Body of pancreas (tissue), 4 donors: ENCODE results near the gene STK40. TPM values are rescaled to one million over a fixed set of nuclear protein-coding genes. Genes with fewer than 3 reads are reported as not detected.

Experiments
- ATAC-seq: fragments of 150-250 bp; one replicate; pipeline ENCODE4 v1.9.1; 2016
- DNase-seq, 4 donors: peaks; one replicate each; pipeline ENCODE4 v3.0.0-alpha.2; 2019
- H3K27ac ChIP-seq, 4 donors: fragments of 200-600 bp; sonication (generic); 1 replicate in 3 of 4; 2 replicates in 1 of 4; pipeline versions ENCODE4 v1.5.1 to v1.6.1; 2016 to 2019; ENCODE audit warnings: mild to moderate bottlenecking in 1 of 4, mixed read lengths in 1 of 4, moderate library complexity in 1 of 4
- H3K27me3 ChIP-seq, 2 donors: fragments of 200-600 bp; sonication (generic); one replicate each; pipeline ENCODE4 v1.6.0; 2016; ENCODE audit warnings: mild to moderate bottlenecking in 1 of 2
- H3K36me3 ChIP-seq, 2 donors: fragments of 200-600 bp; sonication (generic); replicated peaks in 1 of 2; 2 replicates each; pipeline ENCODE4 v1.5.1; 2016; ENCODE audit warnings: low read depth in 2 of 2; ENCODE audit not compliant: insufficient read depth in 1 of 2
- H3K4me1 ChIP-seq: fragments of 200-600 bp; sonication (generic); one replicate; pipeline ENCODE4 v1.6.0; 2016
- H3K4me3 ChIP-seq, 2 donors: fragments of 200-600 bp; sonication (generic); 1 replicate in 1 of 2; 2 replicates in 1 of 2; pipeline ENCODE4 v1.5.1; 2016 to 2019
- H3K9me3 ChIP-seq, 3 donors: fragments of 200-600 bp; sonication (generic); 1 replicate in 2 of 3; 2 replicates in 1 of 3; pipeline ENCODE4 v1.5.1; 2016
- CTCF ChIP-seq, 7 experiments: fragments of 450-650 bp in 4 of 7; fragments of 200-600 bp in 3 of 7; sonication (generic) in 3 of 7; IDR thresholded peaks; one replicate each; pipeline ENCODE4 v1.5.1; 2016 to 2019; ENCODE audit warnings: antibody characterized with exemption in 7 of 7
- POLR2A ChIP-seq, 3 donors: fragments of 450-650 bp; IDR thresholded peaks; one replicate each; pipeline ENCODE4 v1.6.1; 2016; ENCODE audit warnings: antibody characterized with exemption in 3 of 3, mild to moderate bottlenecking in 2 of 3
- WGBS, 2 donors: methylation state at CpG; one replicate each; pipeline ENCODE4 v1.1.5; 2017; 5-methylcytosine and 5-hydroxymethylcytosine counted together
- intact Hi-C: fragments of 100-400 bp; cut with DNase I; formaldehyde crosslinking; loops from one replicate; pipeline ENCODE4 v1.15.1; 2023
- total RNA-seq, 2 donors: library from RNA; depleted of rRNA; stranded (reverse); fragments of >200 nt; gene quantifications; one replicate each; pipeline ENCODE4 v1.1.0, GENCODE V29; 2016

The STK40 gene
- total RNA-seq, 2 donors from 2014 or later, result 25.2 to 30.3 TPM

GRCh38 chr1:36321119-36321951, 64.4 kb downstream of the STK40 start:
- TF ChIP-seq POLR2A (IDR thresholded peaks at IDR 0.05) (no peak), CTCF (IDR thresholded peaks at IDR 0.05) (no peak)
- H3K36me3 ChIP-seq, result no peaks in the 10 kb centered on the region
- WGBS, 2 donors, result 42 to 88% methylated on average over 18 to 53 of the region's 59 CpGs
- no peaks in the 10 kb centered on the region for H3K9me3 ChIP-seq
- peak overlapping the region in 1 of 4 donors; percentile 53 for H3K27ac ChIP-seq
- no peaks in the 10 kb centered on the region for H3K27me3 ChIP-seq
- intact Hi-C loops, result no loop called here
- DNase-seq (peak; percentile 39 to 56 (median 52)), ATAC-seq (peak; percentile 8)
- H3K4me1 ChIP-seq, result peaks cover 23% of the 10 kb centered on the region
- H3K4me3 ChIP-seq, result no peak overlapping the region

- Histone ChIP-seq H3K27ac (peak overlapping the region in 1 of 4 donors; percentile 53), H3K36me3 (no peaks in the 10 kb centered on the region), H3K4me3 (no peak overlapping the region), H3K27me3 (no peaks in the 10 kb centered on the region), H3K9me3 (no peaks in the 10 kb centered on the region), H3K4me1 (peaks cover 23% of the 10 kb centered on the region)
- DNase-seq (no peak), ATAC-seq (no peak)
- 30 to 51% methylated on average over 7 to 23 of the region's 23 CpGs for WGBS, 2 donors
- TF ChIP-seq CTCF (IDR thresholded peaks at IDR 0.05) (no peak), POLR2A (IDR thresholded peaks at IDR 0.05) (no peak)
- intact Hi-C loops, result no loop called here
Measured at GRCh38 chr1:36320767-36321118, 65.0 kb downstream of the STK40 start.

GRCh38 chr1:36320291-36320761, 65.4 kb downstream of the STK40 start:
- intact Hi-C loops, result no loop called here
- Histone ChIP-seq H3K4me3 (no peak overlapping the region), H3K27me3 (no peaks in the 10 kb centered on the region), H3K4me1 (peaks cover 23% of the 10 kb centered on the region), H3K36me3 (no peaks in the 10 kb centered on the region), H3K9me3 (no peaks in the 10 kb centered on the region), H3K27ac (no peak overlapping the region)
- TF ChIP-seq CTCF (IDR thresholded peaks at IDR 0.05), result no peak
- no peak for TF ChIP-seq POLR2A (IDR thresholded peaks at IDR 0.05)
- no peak for ATAC-seq
- WGBS, 2 donors, result 45 to 71% methylated on average over 13 to 15 of the region's 16 CpGs
- no peak for DNase-seq

- 93 to 97% methylated on average over 7 of the region's 7 CpGs for WGBS, 2 donors
- Histone ChIP-seq H3K9me3 (no peaks in the 10 kb centered on the region), H3K4me3 (no peak overlapping the region), H3K27ac (no peak overlapping the region), H3K36me3 (no peaks in the 10 kb centered on the region), H3K27me3 (no peaks in the 10 kb centered on the region), H3K4me1 (peaks cover 19% of the 10 kb centered on the region)
- TF ChIP-seq CTCF (IDR thresholded peaks at IDR 0.05), result no peak
- TF ChIP-seq POLR2A (IDR thresholded peaks at IDR 0.05), result no peak
- no peak for DNase-seq
- intact Hi-C loops, result no loop called here
- ATAC-seq, result no peak
Measured at GRCh38 chr1:36309397-36309796, 76.3 kb downstream of the STK40 start.
